Mammary epithelial cell (primary cell): ENCODE results near the gene TIFAB.

ENCODE experiments used
- EZH2 ChIP-seq: IDR thresholded peaks from 2 replicates; pipeline ENCODE4 v1.6.1; 2012; ENCODE audit warnings: low read length, inconsistent platforms, borderline replicate concordance
- TF ChIP-seq, protein P1 (sequence below), 2 donors: IDR thresholded peaks in 1 of 2; conservative IDR thresholded peaks in 1 of 2; 2 replicates each; pipeline ENCODE4 v1.5.1; 2011 to 2012; ENCODE audit warnings: inconsistent platforms in 2 of 2, low read length in 2 of 2, mild to moderate bottlenecking in 2 of 2, control low read depth in 1 of 2, low read depth in 1 of 2; ENCODE audit not compliant: insufficient read depth in 1 of 2; ENCODE audit errors: extremely low read depth in 1 of 2

DNA sequence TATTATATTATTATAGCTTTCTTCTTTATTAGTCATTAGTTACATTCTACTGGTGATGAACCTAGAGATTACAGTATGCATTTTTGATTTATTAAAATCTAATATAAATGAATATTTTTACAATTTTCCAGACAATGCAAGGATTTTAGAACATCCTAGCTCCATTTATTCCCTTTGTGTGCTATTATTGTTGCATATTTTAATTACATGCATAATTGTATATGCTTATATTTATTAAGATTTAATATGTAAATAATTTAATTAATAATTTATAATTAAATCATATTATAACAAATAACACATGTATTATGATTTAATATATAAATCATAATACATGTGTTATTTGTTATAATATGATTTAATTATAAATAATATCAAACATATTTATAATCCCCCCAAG lies 29.7 kb downstream of the TIFAB start:
- TF ChIP-seq, protein P1, sequence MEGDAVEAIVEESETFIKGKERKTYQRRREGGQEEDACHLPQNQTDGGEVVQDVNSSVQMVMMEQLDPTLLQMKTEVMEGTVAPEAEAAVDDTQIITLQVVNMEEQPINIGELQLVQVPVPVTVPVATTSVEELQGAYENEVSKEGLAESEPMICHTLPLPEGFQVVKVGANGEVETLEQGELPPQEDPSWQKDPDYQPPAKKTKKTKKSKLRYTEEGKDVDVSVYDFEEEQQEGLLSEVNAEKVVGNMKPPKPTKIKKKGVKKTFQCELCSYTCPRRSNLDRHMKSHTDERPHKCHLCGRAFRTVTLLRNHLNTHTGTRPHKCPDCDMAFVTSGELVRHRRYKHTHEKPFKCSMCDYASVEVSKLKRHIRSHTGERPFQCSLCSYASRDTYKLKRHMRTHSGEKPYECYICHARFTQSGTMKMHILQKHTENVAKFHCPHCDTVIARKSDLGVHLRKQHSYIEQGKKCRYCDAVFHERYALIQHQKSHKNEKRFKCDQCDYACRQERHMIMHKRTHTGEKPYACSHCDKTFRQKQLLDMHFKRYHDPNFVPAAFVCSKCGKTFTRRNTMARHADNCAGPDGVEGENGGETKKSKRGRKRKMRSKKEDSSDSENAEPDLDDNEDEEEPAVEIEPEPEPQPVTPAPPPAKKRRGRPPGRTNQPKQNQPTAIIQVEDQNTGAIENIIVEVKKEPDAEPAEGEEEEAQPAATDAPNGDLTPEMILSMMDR (conservative IDR thresholded peaks at IDR 0.05 in 1 of 2, IDR thresholded peaks at IDR 0.05 in 1 of 2; ENCODE audit: extremely low read depth in 1 of 2, insufficient read depth in 1 of 2, low read depth in 1 of 2, low read length in 2 of 2), result no peak
- no peak for TF ChIP-seq EZH2
